H1 (cell line): ENCODE data around the gene KLHDC4. TPM values are rescaled to one million over a fixed set of nuclear protein-coding genes. Genes with fewer than 3 reads are reported as not detected.

Experiments
- CTCF ChIA-PET: fragments of 300-600 bp; sonication (Branson Sonifier 250); formaldehyde crosslinking; loops from one replicate; lab custom pipeline; 2021; ENCODE audit not compliant: partially characterized antibody; lab: Charles Lee
- POLR2A ChIA-PET: fragments of 300-600 bp; sonication (Branson Sonifier 250); formaldehyde crosslinking; loops from one replicate; lab custom pipeline; 2021; ENCODE audit warnings: inconsistent platforms; ENCODE audit not compliant: partially characterized antibody; lab: Charles Lee
- DNase-seq, 2 experiments: peaks; one replicate each; pipeline versions ENCODE4 v3.0.0 to v3.0.0-alpha.2; 2010 to 2022; ENCODE audit warnings: low spot score in 2 of 2, low read depth in 1 of 2, mixed read lengths in 1 of 2
- FAIRE-seq: peaks from 2 replicates; lab custom pipeline; 2011; peaks lifted over from hg19 to GRCh38; lab: Jason Lieb, UNC
- H2AFZ ChIP-seq: 2 replicates; pipeline ENCODE4 v1.8.1; 2012; ENCODE audit warnings: low read length, inconsistent platforms
- H2AK5ac ChIP-seq: 2 replicates; pipeline ENCODE4 v1.6.1; 2013; ENCODE audit warnings: low read depth, low read length
- H2BK120ac ChIP-seq: replicated peaks from 2 replicates; pipeline ENCODE3; 2013; ENCODE audit warnings: low read depth, low read length, inconsistent platforms
- H2BK12ac ChIP-seq: 2 replicates; pipeline ENCODE4 v1.6.1; 2013; ENCODE audit warnings: low read depth, low read length
- H2BK15ac ChIP-seq: 2 replicates; pipeline ENCODE4 v1.6.1; 2013; ENCODE audit warnings: low read length
- H2BK20ac ChIP-seq: 2 replicates; pipeline ENCODE4 v1.6.1; 2013; ENCODE audit warnings: low read length
- H2BK5ac ChIP-seq: 2 replicates; pipeline ENCODE4 v1.6.1; 2013; ENCODE audit warnings: low read depth, low read length
- H3K14ac ChIP-seq: 2 replicates; pipeline ENCODE4 v1.6.1; 2013; ENCODE audit warnings: inconsistent platforms; ENCODE audit not compliant: insufficient read length
- H3K18ac ChIP-seq: 2 replicates; pipeline ENCODE4 v1.6.1; 2013; ENCODE audit warnings: low read length; ENCODE audit errors: extremely low read depth
- H3K23ac ChIP-seq: 2 replicates; pipeline ENCODE4 v1.6.1; 2013; ENCODE audit warnings: inconsistent platforms; ENCODE audit not compliant: insufficient read length
- H3K23me2 ChIP-seq: 2 replicates; pipeline ENCODE4 v1.6.1; 2013; ENCODE audit warnings: low read depth, low read length
- H3K27ac ChIP-seq: 2 replicates; pipeline ENCODE4 v1.6.1; 2011; ENCODE audit warnings: low read depth, low read length, inconsistent platforms
- H3K27me3 ChIP-seq, 4 experiments: replicated peaks in 1 of 4; 1 replicate in 1 of 4; 2 replicates in 3 of 4; pipeline versions ENCODE4 v1.6.1 to v1.8.1; 2011 to 2013; ENCODE audit warnings: low read length in 3 of 4, mild to moderate bottlenecking in 3 of 4, inconsistent platforms in 2 of 4, mixed read lengths in 2 of 4, moderate library complexity in 1 of 4; ENCODE audit not compliant: control insufficient read depth in 3 of 4, insufficient read depth in 3 of 4; ENCODE audit errors: extremely low read depth in 1 of 4
- H3K36me3 ChIP-seq, 4 experiments: 2 replicates each; pipeline versions ENCODE4 v1.6.1 to v1.8.1; 2011 to 2013; ENCODE audit warnings: mild to moderate bottlenecking in 4 of 4, low read length in 3 of 4, moderate library complexity in 2 of 4, control low read depth in 1 of 4, inconsistent platforms in 1 of 4; ENCODE audit not compliant: insufficient read depth in 4 of 4, control insufficient read depth in 2 of 4
- H3K4ac ChIP-seq: replicated peaks from 2 replicates; pipeline ENCODE3; 2013; ENCODE audit warnings: low read length, low read depth, mixed read lengths, inconsistent platforms; ENCODE audit not compliant: insufficient read length
- H3K4me1 ChIP-seq, 4 experiments: replicated peaks in 1 of 4; 1 replicate in 1 of 4; 2 replicates in 3 of 4; pipeline versions ENCODE4 v1.6.1 to v1.8.1; 2011 to 2013; ENCODE audit warnings: low read length in 3 of 4, inconsistent platforms in 2 of 4, mixed read lengths in 1 of 4; ENCODE audit not compliant: insufficient read depth in 4 of 4, control insufficient read depth in 3 of 4
- H3K4me2 ChIP-seq, 2 experiments: 2 replicates each; pipeline versions ENCODE4 v1.6.1 to v1.8.1; 2011 to 2013; ENCODE audit warnings: low read depth in 2 of 2, low read length in 2 of 2, control low read depth in 1 of 2, inconsistent platforms in 1 of 2, mild to moderate bottlenecking in 1 of 2; ENCODE audit not compliant: insufficient read depth in 1 of 2
- H3K4me3 ChIP-seq, 4 experiments: fragments of 200-600, 300-600 bp in 1 of 4; sonication (generic), shearing (Covaris generic), sonication (Bioruptor Twin) in 1 of 4; 2 replicates each; pipeline versions ENCODE4 v1.5.1 to v1.8.1; 2011 to 2016; ENCODE audit warnings: low read length in 4 of 4, low read depth in 3 of 4, control low read depth in 2 of 4, inconsistent platforms in 2 of 4, mild to moderate bottlenecking in 2 of 4, mixed read lengths in 1 of 4, moderate library complexity in 1 of 4; ENCODE audit not compliant: insufficient read depth in 2 of 4; ENCODE audit errors: extremely low read depth in 1 of 4
- H3K56ac ChIP-seq: replicated peaks from 2 replicates; pipeline ENCODE3; 2013; ENCODE audit warnings: low read depth, mild to moderate bottlenecking, mixed read lengths, low read length, inconsistent platforms; ENCODE audit not compliant: insufficient read length
- H3K79me1 ChIP-seq: 2 replicates; pipeline ENCODE4 v1.6.1; 2013; ENCODE audit warnings: low read depth, low read length, control low read depth
- H3K79me2 ChIP-seq, 2 experiments: 2 replicates each; pipeline versions ENCODE4 v1.6.1 to v1.8.1; 2012 to 2013; ENCODE audit warnings: low read length in 2 of 2, mild to moderate bottlenecking in 2 of 2, inconsistent platforms in 1 of 2; ENCODE audit not compliant: insufficient read depth in 2 of 2, control insufficient read depth in 1 of 2
- H3K9ac ChIP-seq, 4 experiments: replicated peaks in 1 of 4; 1 replicate in 1 of 4; 2 replicates in 3 of 4; pipeline versions ENCODE4 v1.6.1 to v1.8.1; 2011 to 2013; ENCODE audit warnings: low read depth in 3 of 4, low read length in 3 of 4, control low read depth in 2 of 4, mild to moderate bottlenecking in 2 of 4, moderate library complexity in 2 of 4, inconsistent platforms in 1 of 4; ENCODE audit errors: extremely low read depth in 1 of 4
- H3K9me3 ChIP-seq, 2 experiments: 2 replicates each; pipeline versions ENCODE4 v1.6.1 to v1.8.1; 2012 to 2013; ENCODE audit warnings: mild to moderate bottlenecking in 2 of 2, moderate library complexity in 2 of 2, control low read depth in 1 of 2, inconsistent platforms in 1 of 2, low read depth in 1 of 2, low read length in 1 of 2, mixed read lengths in 1 of 2; ENCODE audit not compliant: insufficient read depth in 2 of 2
- H4K20me1 ChIP-seq, 2 experiments: replicated peaks in 1 of 2; 2 replicates each; pipeline versions ENCODE3 to v1.8.1; 2011 to 2013; ENCODE audit warnings: inconsistent platforms in 2 of 2, low read length in 2 of 2, mild to moderate bottlenecking in 1 of 2; ENCODE audit not compliant: insufficient read depth in 2 of 2, control insufficient read depth in 1 of 2
- H4K5ac ChIP-seq: 2 replicates; pipeline ENCODE4 v1.6.1; 2013; ENCODE audit warnings: low read length, low read depth, mixed read lengths, inconsistent platforms; ENCODE audit not compliant: insufficient read length
- H4K8ac ChIP-seq: 2 replicates; pipeline ENCODE4 v1.8.0; 2013; ENCODE audit warnings: mild to moderate bottlenecking, moderate library complexity, low read length, inconsistent platforms; ENCODE audit not compliant: insufficient read depth; ENCODE audit errors: extremely low read depth
- H4K91ac ChIP-seq: replicated peaks from 2 replicates; pipeline ENCODE3; 2013; ENCODE audit warnings: low read length, mixed read lengths, inconsistent platforms; ENCODE audit not compliant: insufficient read length
- BRCA1 ChIP-seq: IDR thresholded peaks from 2 replicates; pipeline ENCODE4 v1.6.1; 2012; ENCODE audit warnings: low read depth, low read length, improper control_type of control experiment
- CHD2 ChIP-seq: IDR thresholded peaks from 2 replicates; pipeline ENCODE4 v1.6.1; 2012; ENCODE audit warnings: low read length, improper control_type of control experiment
- CTBP2 ChIP-seq: IDR thresholded peaks from 2 replicates; pipeline ENCODE4 v1.7.0; 2011; ENCODE audit warnings: borderline replicate concordance, mild to moderate bottlenecking, moderate library complexity, mixed read lengths, low read length; ENCODE audit not compliant: insufficient read depth, insufficient read length
- EZH2 ChIP-seq: fragments of 200-600 bp; sonication (generic); IDR thresholded peaks from 2 replicates; pipeline ENCODE4 v1.7.1; 2012; ENCODE audit warnings: low read depth, mild to moderate bottlenecking, moderate library complexity, low read length, inconsistent platforms; ENCODE audit not compliant: severe bottlenecking
- HDAC2 ChIP-seq, 2 experiments: fragments of 300-600 bp in 1 of 2; sonication (generic) in 1 of 2; IDR thresholded peaks; 2 replicates each; pipeline ENCODE4 v1.6.1; 2011 to 2012; ENCODE audit warnings: low read depth in 2 of 2, low read length in 2 of 2, mild to moderate bottlenecking in 2 of 2, moderate library complexity in 2 of 2, borderline replicate concordance in 1 of 2, inconsistent platforms in 1 of 2
- JUND ChIP-seq: IDR thresholded peaks from 2 replicates; pipeline ENCODE4 v1.6.1; 2011; ENCODE audit warnings: mild to moderate bottlenecking, improper control_type of control experiment, low read length
- MAFK ChIP-seq: IDR thresholded peaks from 2 replicates; pipeline ENCODE4 v1.6.1; 2012; ENCODE audit warnings: low read depth, mild to moderate bottlenecking, improper control_type of control experiment, low read length
- NRF1 ChIP-seq: IDR thresholded peaks from 2 replicates; pipeline ENCODE4 v1.6.1; 2011; ENCODE audit warnings: mild to moderate bottlenecking, low read depth, low read length, improper control_type of control experiment
- RAD21 ChIP-seq, 2 experiments: IDR thresholded peaks in 1 of 2; conservative IDR thresholded peaks in 1 of 2; 2 replicates each; pipeline ENCODE4 v1.6.1; 2011; ENCODE audit warnings: low read depth in 2 of 2, low read length in 2 of 2, improper control_type of control experiment in 1 of 2, inconsistent platforms in 1 of 2, mild to moderate bottlenecking in 1 of 2, moderate library complexity in 1 of 2
- RBBP5 ChIP-seq: IDR thresholded peaks from 2 replicates; pipeline ENCODE4 v1.7.1; 2012; ENCODE audit warnings: low read depth, mild to moderate bottlenecking, inconsistent platforms, low read length, moderate library complexity, borderline replicate concordance
- SP4 ChIP-seq: IDR thresholded peaks from 2 replicates; pipeline ENCODE4 v1.6.1; 2012; ENCODE audit warnings: low read length, inconsistent platforms
- SUZ12 ChIP-seq: fragments of 200-600 bp; sonication (generic); IDR thresholded peaks from 2 replicates; pipeline ENCODE4 v1.6.1; 2012; ENCODE audit warnings: mild to moderate bottlenecking, inconsistent platforms, low read length, moderate library complexity, mixed read lengths
- WGBS, 2 experiments: shearing (Covaris generic) in 1 of 2; methylation state at CpG; one replicate each; pipeline versions ENCODE4 v1.1.6 to v1.1.7; 2013 to 2015; ENCODE audit warnings: low lambda C conversion rate in 2 of 2, mixed read lengths in 2 of 2, inconsistent platforms in 1 of 2, low coverage in 1 of 2, missing lambda C conversion rate in 1 of 2; ENCODE audit not compliant: insufficient replicate concordance in 2 of 2, insufficient coverage in 1 of 2, insufficient read length in 1 of 2; ENCODE audit errors: extremely low coverage in 1 of 2, missing lambda C conversion rate in 1 of 2; 5-methylcytosine and 5-hydroxymethylcytosine counted together
- polyA plus RNA-seq, 7 experiments: library from polyadenylated mRNA; depleted of rRNA in 3 of 7; stranded (reverse) in 5 of 7; unstranded in 2 of 7; fragments of >200 nt in 5 of 7; fragments of 200-250 nt in 2 of 7; gene quantifications; 1 replicate in 5 of 7; 2 replicates in 1 of 7; 4 replicates in 1 of 7; pipeline versions ENCODE4 v1.2.1 to v1.2.3, GENCODE V29; 2011 to 2013; ENCODE audit warnings: missing spikeins in 2 of 7, mixed read lengths in 2 of 7
- total RNA-seq: library from RNA; stranded (reverse); fragmentation: NEBNext Ultra II Directional; extraction: Animal tissue kit (Norgen Biotek cat#: 25700); gene quantifications from 2 replicates; pipeline ENCODE4 v1.2.1, GENCODE V29; 2021

Gene KLHDC4
- total and polyA plus RNA-seq, 2 of the 8 experiments (the other 6 are each of a cell fraction or from before 2014, with no cell fraction given): 23.7 to 63.9 TPM

DNA sequence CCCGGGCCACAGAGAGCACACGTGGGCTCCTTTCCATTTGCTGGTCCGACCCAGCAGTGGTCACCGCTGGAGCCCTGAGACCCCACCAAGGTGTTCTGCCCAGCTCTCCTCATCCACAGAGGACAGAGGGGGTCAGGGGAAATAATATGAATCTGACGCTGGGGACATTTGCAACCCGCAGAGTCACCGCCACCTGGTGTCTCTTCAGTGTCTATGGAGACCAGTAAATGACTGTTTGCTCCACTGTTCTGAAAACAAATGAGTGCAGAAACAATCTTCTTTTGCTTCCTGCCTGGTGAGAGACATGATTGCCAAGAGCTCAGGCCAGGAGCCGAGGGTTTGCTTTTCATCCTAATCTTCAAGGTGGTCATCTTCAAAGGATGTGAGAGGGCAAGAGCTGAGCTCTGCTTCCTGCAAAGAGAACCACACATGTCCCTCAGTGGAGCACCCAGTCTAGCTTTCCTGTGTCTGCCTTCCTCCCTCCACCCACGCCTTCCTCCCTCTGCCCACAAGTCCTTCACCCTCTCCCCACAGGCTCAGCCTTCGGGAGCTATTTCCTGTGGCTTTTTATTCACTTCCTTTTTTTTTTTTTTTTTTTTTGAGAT is 14.7 kb upstream of the KLHDC4 start:
- H2BK120ac ChIP-seq: no peak overlapping the region
- H4K8ac ChIP-seq: no peak overlapping the region
- H4K5ac ChIP-seq: no peak overlapping the region
- peak overlapping the region; percentile 40; the same call in 1 of the 2 replicates for H2BK5ac ChIP-seq
- H4K20me1 ChIP-seq: no peaks in the 10 kb centered on the region
- TF ChIP-seq SP4 (no peak), RBBP5 (no peak), JUND (no peak), CTBP2 (no peak), NRF1 (no peak), BRCA1 (no peak), EZH2 (no peak), HDAC2 (IDR thresholded peaks at IDR 0.05; ENCODE audit: borderline replicate concordance in 1 of 2, low read depth in 2 of 2, low read length in 2 of 2) (no peak), RAD21 (IDR thresholded peaks at IDR 0.05 in 1 of 2, conservative IDR thresholded peaks at IDR 0.05 in 1 of 2; ENCODE audit: low read depth in 2 of 2, low read length in 2 of 2) (no peak), SUZ12 (no peak), CHD2 (no peak), MAFK (no peak)
- no peaks in the 10 kb centered on the region for H3K9me3 ChIP-seq
- no peaks in the 10 kb centered on the region for H3K79me2 ChIP-seq
- no peak overlapping the region for H2AFZ ChIP-seq
- CTCF ChIA-PET: interaction anchor here (0.8 to 5.6 kb wide), 27 partner anchors 10 to 230 kb away, joined by 3 to 120 read pairs (median 21); partner anchors contain the start of genes BANP, KLHDC4 and SLC7A5
- FAIRE-seq: no peak
- H3K18ac ChIP-seq: peak overlapping the region; percentile 25; the same call in 1 of the 2 replicates
- H3K36me3 ChIP-seq: no peaks in the 10 kb centered on the region
- H3K23me2 ChIP-seq: no peaks in the 10 kb centered on the region
- no peak for DNase-seq
- peaks cover 0 to 8% (median 6%) of the 10 kb centered on the region in 4 experiments; a peak in 5 of 7 replicates for H3K4me1 ChIP-seq
- H3K4ac ChIP-seq: no peak overlapping the region
- H4K91ac ChIP-seq: peak overlapping the region; percentile 74
- no peak overlapping the region for H3K4me3 ChIP-seq
- no peak overlapping the region for H3K4me2 ChIP-seq
- peak overlapping the region; percentile 97 for H2BK12ac ChIP-seq
- peak overlapping the region; percentile 66 for H2BK15ac ChIP-seq
- no peak overlapping the region for H3K14ac ChIP-seq
- H2AK5ac ChIP-seq: peak overlapping the region; percentile 95
- no peak overlapping the region for H3K56ac ChIP-seq
- H2BK20ac ChIP-seq: peak overlapping the region; percentile 43; the same call in 1 of the 2 replicates
- no peak overlapping the region for H3K23ac ChIP-seq
- H3K27me3 ChIP-seq: no peaks in the 10 kb centered on the region
- no peak overlapping the region for H3K9ac ChIP-seq
- H3K27ac ChIP-seq: no peak overlapping the region
- POLR2A ChIA-PET: interaction anchor here (0.9 to 9.3 kb wide), 13 partner anchors 11 to 392 kb away, joined by 3 to 140 read pairs (median 13); partner anchors contain the start of gene SLC7A5
- 98% methylated on average over 8 of the region's 10 CpGs; no CpG with 5 or more reads in 1 of the 2 experiments for WGBS, 2 experiments
- no peaks in the 10 kb centered on the region for H3K79me1 ChIP-seq
